GM12878 (cell line): ENCODE measurements around the gene GGT1. TPM values are rescaled to one million over a fixed set of nuclear protein-coding genes. Genes with fewer than 3 reads are reported as not detected.

ENCODE experiments used
- ATAC-seq: fragments of 200-7000 bp; cut with Tn5 transposase; 3 replicates; pipeline ENCODE4 v1.9.1; 2020; ENCODE audit warnings: mild to moderate bottlenecking, moderate library complexity
- BruUV-seq: library from RNA; stranded (reverse); fragments of 400-500 nt; replicated peaks from 2 replicates; lab custom pipeline; 2021; lab: Mats Ljungman, UMichigan
- CTCF ChIA-PET: fragments of 300-600 bp; sonication (Branson Sonifier 250); formaldehyde crosslinking; extraction: SDS; loops from one replicate; lab custom pipeline; 2021; ENCODE audit warnings: inconsistent platforms; lab: Yijun Ruan, JAX
- POLR2A ChIA-PET: fragments of 350-600 bp; formaldehyde crosslinking; extraction: SDS; loops from one replicate; lab custom pipeline; 2021; ENCODE audit warnings: inconsistent platforms; lab: Charles Lee
- RAD21 ChIA-PET: fragments of 300-600 bp; sonication (Branson Sonifier 250); formaldehyde crosslinking; loops from one replicate; lab custom pipeline; 2023; ENCODE audit warnings: antibody characterized with exemption; ENCODE audit not compliant: unreplicated experiment; lab: Charles Lee
- SMC1A ChIA-PET: fragments of 300-600 bp; sonication (Branson Sonifier 250); formaldehyde crosslinking; loops from one replicate; lab custom pipeline; 2023; ENCODE audit not compliant: unreplicated experiment, uncharacterized antibody; lab: Charles Lee
- DNase-seq: peaks from one replicate; pipeline ENCODE4 v3.0.0-alpha.2; 2011; ENCODE audit warnings: low read depth, low spot score
- FAIRE-seq: peaks from 3 replicates; lab custom pipeline; 2011; peaks lifted over from hg19 to GRCh38; lab: Jason Lieb, UNC
- H2AFZ ChIP-seq: 2 replicates; pipeline ENCODE4 v1.6.0; 2011; ENCODE audit warnings: low read depth, low read length, control low read depth; ENCODE audit not compliant: control insufficient read depth
- H3K27ac ChIP-seq: 2 replicates; pipeline ENCODE4 v1.5.1; 2011; ENCODE audit warnings: control low read depth; ENCODE audit not compliant: control insufficient read depth, insufficient read depth
- H3K27me3 ChIP-seq, 2 experiments: replicated peaks in 1 of 2; 2 replicates each; pipeline versions ENCODE4 v1.6.0 to v1.6.1; 2011; ENCODE audit warnings: low read length in 1 of 2; ENCODE audit not compliant: control insufficient read depth in 2 of 2, insufficient read depth in 2 of 2
- H3K36me3 ChIP-seq, 2 experiments: 2 replicates each; pipeline ENCODE4 v1.5.1; 2011; ENCODE audit warnings: low read length in 1 of 2; ENCODE audit not compliant: control insufficient read depth in 2 of 2, insufficient read depth in 2 of 2
- H3K4me1 ChIP-seq: 2 replicates; pipeline ENCODE4 v1.6.1; 2011; ENCODE audit warnings: mild to moderate bottlenecking, low read length, moderate library complexity, mixed read lengths; ENCODE audit not compliant: control insufficient read depth, insufficient read depth
- H3K4me2 ChIP-seq: 2 replicates; pipeline ENCODE4 v1.6.0; 2011; ENCODE audit warnings: control low read depth; ENCODE audit not compliant: control insufficient read depth, insufficient read depth
- H3K4me3 ChIP-seq: fragments of 200-600 bp; sonication (generic); 2 replicates; pipeline ENCODE4 v1.5.1; 2016
- H3K79me2 ChIP-seq: 2 replicates; pipeline ENCODE4 v1.6.0; 2011; ENCODE audit warnings: low read length; ENCODE audit not compliant: control insufficient read depth, insufficient read depth
- H3K9ac ChIP-seq: 2 replicates; pipeline ENCODE4 v1.8.0; 2011; ENCODE audit warnings: low read length, control low read depth, mixed read lengths; ENCODE audit not compliant: control insufficient read depth, insufficient read depth
- H3K9me3 ChIP-seq: replicated peaks from 3 replicates; pipeline ENCODE4 v1.5.1; 2011; ENCODE audit warnings: mild to moderate bottlenecking, low read length; ENCODE audit not compliant: control insufficient read depth, insufficient read depth
- H4K20me1 ChIP-seq: 2 replicates; pipeline ENCODE4 v1.6.0; 2011; ENCODE audit not compliant: control insufficient read depth, insufficient read depth
- BHLHE40 ChIP-seq, 2 experiments: fragments of 450-650 bp in 1 of 2; IDR thresholded peaks; 2 replicates each; pipeline ENCODE4 v1.6.1; 2011 to 2017; ENCODE audit warnings: low read depth in 2 of 2, borderline replicate concordance in 1 of 2, improper control_type of control experiment in 1 of 2, low read length in 1 of 2, mild to moderate bottlenecking in 1 of 2
- NFYB ChIP-seq: IDR thresholded peaks from 2 replicates; pipeline ENCODE4 v1.6.1; 2011; ENCODE audit warnings: low read depth, mild to moderate bottlenecking, low read length, improper control_type of control experiment, moderate library complexity; ENCODE audit not compliant: insufficient read depth
- NR2C2 ChIP-seq: IDR thresholded peaks from 2 replicates; pipeline ENCODE4 v1.6.1; 2011; ENCODE audit warnings: borderline replicate concordance, low read depth; ENCODE audit not compliant: control insufficient read depth, insufficient read length
- SMC3 ChIP-seq: IDR thresholded peaks from 2 replicates; pipeline ENCODE4 v1.6.1; 2011; ENCODE audit warnings: low read length, improper control_type of control experiment, borderline replicate concordance
- SUPT20H ChIP-seq: IDR thresholded peaks from 2 replicates; pipeline ENCODE4 v1.6.1; 2011; ENCODE audit warnings: low read depth, mild to moderate bottlenecking, low read length, moderate library complexity, borderline replicate concordance; ENCODE audit not compliant: control insufficient read depth
- ZSCAN29 ChIP-seq: fragments of 450-650 bp; IDR thresholded peaks from 2 replicates; pipeline ENCODE4 v1.6.1; 2017; ENCODE audit warnings: mild to moderate bottlenecking, moderate library complexity
- WGBS: methylation state at CpG from one replicate; pipeline ENCODE4 v1.1.6; 2016; ENCODE audit warnings: low lambda C conversion rate; ENCODE audit not compliant: insufficient replicate concordance, insufficient coverage; ENCODE audit errors: missing lambda C conversion rate; 5-methylcytosine and 5-hydroxymethylcytosine counted together
- in situ Hi-C: fragments of 300-500 bp; cut with MboI; formaldehyde crosslinking; loops from 9 replicates; pipeline ENCODE4 v1.14.3; 2018; ENCODE audit warnings: mixed read lengths
- intact Hi-C: fragments of 100-400 bp; cut with micrococcal nuclease; formaldehyde crosslinking; loops from one replicate; pipeline ENCODE4 v1.14.2; 2022; ENCODE audit not compliant: unreplicated experiment
- polyA plus RNA-seq, 11 experiments: library from polyadenylated mRNA; depleted of rRNA in 4 of 11; unstranded in 6 of 11; stranded (reverse) in 5 of 11; fragments of >200 nt; fragmentation: Nextera tagmentation in 4 of 11; fragmentation: Illumina TruSeq in 1 of 11; extraction: Ambion mirVana in 4 of 11; extraction: Trizol in 1 of 11; gene quantifications; 1 replicate in 1 of 11; 2 replicates in 10 of 11; pipeline versions ENCODE4 v1.2.1 to v1.2.3, GENCODE V29; 2011 to 2016; ENCODE audit warnings: inconsistent platforms in 2 of 11, missing spikeins in 2 of 11, low read depth in 1 of 11
- total RNA-seq, 4 experiments: library from RNA; depleted of rRNA in 3 of 4; stranded (reverse); fragments of >200 nt in 3 of 4; fragmentation: Illumina TruSeq in 1 of 4; extraction: Trizol in 1 of 4; gene quantifications; 2 replicates each; pipeline versions ENCODE4 v1.2.1 to v1.2.3, GENCODE V29; 2013 to 2021
- TF ChIP-seq, protein P1 (sequence below): IDR thresholded peaks from 2 replicates; pipeline ENCODE4 v1.6.1; 2011; ENCODE audit warnings: borderline replicate concordance, low read depth, mild to moderate bottlenecking, moderate library complexity, low read length; ENCODE audit not compliant: insufficient read depth, poor library complexity, severe bottlenecking
- TF ChIP-seq, protein P2 (sequence below): fragments of 450-650 bp; formaldehyde crosslinking; IDR thresholded peaks from 2 replicates; pipeline ENCODE4 v1.5.0; 2022; ENCODE audit warnings: mild to moderate bottlenecking, missing genetic modification characterization
- TF ChIP-seq, protein P3 (sequence below): fragments of 150-350 bp; IDR thresholded peaks from 2 replicates; pipeline ENCODE4 v1.6.1; 2016; ENCODE audit warnings: low read depth, low read length
- TF ChIP-seq, protein P4 (sequence below): IDR thresholded peaks from 2 replicates; pipeline ENCODE4 v1.6.1; 2012; ENCODE audit warnings: low read depth, low read length, improper control_type of control experiment
- TF ChIP-seq, protein P5 (sequence below): IDR thresholded peaks from 2 replicates; pipeline ENCODE4 v1.6.1; 2011; ENCODE audit warnings: low read depth, mild to moderate bottlenecking, low read length, moderate library complexity, borderline replicate concordance; ENCODE audit errors: extremely low read depth
- TF ChIP-seq, protein P6 (sequence below): fragments of 450-650 bp; IDR thresholded peaks from 2 replicates; pipeline ENCODE4 v1.6.1; 2017; ENCODE audit warnings: mild to moderate bottlenecking, low read depth, inconsistent platforms; ENCODE audit not compliant: poor library complexity, severe bottlenecking

Gene GGT1
- total and polyA plus RNA-seq, 10 of the 15 experiments (the other 5 are each of a cell fraction or from before 2014, with no cell fraction given), result 0.47 to 26.6 (median 9.1) TPM

DNA sequence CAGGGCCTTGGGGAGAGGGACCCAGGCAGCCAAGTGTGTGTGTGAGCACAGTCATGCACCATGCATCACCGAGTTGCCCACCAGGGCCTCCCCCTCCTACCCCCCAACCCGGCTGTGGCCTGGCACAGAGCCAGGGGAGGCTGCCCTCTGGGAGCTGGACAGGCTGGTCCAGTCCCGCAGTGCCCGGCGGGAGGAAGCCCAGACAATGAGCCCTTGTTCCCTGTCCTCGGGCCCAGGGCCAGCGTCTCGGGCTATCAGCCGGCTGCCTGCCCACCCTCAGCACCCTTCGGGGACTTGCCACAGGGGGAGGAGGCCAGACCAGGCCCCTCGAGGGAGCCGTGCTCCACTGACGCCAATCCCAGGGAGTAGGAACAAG, 14.6 kb upstream of the GGT1 start:
- intact Hi-C loops, result no loop called here
- 37% methylated on average over 13 of the region's 13 CpGs for WGBS
- no peaks in the 10 kb centered on the region for H3K9me3 ChIP-seq
- TF ChIP-seq ZSCAN29 (no peak), NR2C2 (no peak), NFYB (no peak), BHLHE40 (IDR thresholded peaks at IDR 0.05; ENCODE audit: borderline replicate concordance in 1 of 2, low read depth in 2 of 2, low read length in 1 of 2) (no peak), SUPT20H (no peak), SMC3 (no peak)
- TF ChIP-seq, protein P1, sequence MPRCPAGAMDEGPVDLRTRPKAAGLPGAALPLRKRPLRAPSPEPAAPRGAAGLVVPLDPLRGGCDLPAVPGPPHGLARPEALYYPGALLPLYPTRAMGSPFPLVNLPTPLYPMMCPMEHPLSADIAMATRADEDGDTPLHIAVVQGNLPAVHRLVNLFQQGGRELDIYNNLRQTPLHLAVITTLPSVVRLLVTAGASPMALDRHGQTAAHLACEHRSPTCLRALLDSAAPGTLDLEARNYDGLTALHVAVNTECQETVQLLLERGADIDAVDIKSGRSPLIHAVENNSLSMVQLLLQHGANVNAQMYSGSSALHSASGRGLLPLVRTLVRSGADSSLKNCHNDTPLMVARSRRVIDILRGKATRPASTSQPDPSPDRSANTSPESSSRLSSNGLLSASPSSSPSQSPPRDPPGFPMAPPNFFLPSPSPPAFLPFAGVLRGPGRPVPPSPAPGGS, result no peak
- TF ChIP-seq, protein P2, sequence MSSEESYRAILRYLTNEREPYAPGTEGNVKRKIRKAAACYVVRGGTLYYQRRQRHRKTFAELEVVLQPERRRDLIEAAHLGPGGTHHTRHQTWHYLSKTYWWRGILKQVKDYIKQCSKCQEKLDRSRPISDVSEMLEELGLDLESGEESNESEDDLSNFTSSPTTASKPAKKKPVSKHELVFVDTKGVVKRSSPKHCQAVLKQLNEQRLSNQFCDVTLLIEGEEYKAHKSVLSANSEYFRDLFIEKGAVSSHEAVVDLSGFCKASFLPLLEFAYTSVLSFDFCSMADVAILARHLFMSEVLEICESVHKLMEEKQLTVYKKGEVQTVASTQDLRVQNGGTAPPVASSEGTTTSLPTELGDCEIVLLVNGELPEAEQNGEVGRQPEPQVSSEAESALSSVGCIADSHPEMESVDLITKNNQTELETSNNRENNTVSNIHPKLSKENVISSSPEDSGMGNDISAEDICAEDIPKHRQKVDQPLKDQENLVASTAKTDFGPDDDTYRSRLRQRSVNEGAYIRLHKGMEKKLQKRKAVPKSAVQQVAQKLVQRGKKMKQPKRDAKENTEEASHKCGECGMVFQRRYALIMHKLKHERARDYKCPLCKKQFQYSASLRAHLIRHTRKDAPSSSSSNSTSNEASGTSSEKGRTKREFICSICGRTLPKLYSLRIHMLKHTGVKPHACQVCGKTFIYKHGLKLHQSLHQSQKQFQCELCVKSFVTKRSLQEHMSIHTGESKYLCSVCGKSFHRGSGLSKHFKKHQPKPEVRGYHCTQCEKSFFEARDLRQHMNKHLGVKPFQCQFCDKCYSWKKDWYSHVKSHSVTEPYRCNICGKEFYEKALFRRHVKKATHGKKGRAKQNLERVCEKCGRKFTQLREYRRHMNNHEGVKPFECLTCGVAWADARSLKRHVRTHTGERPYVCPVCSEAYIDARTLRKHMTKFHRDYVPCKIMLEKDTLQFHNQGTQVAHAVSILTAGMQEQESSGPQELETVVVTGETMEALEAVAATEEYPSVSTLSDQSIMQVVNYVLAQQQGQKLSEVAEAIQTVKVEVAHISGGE (CRISPR knock-in tag), result no peak
- TF ChIP-seq, protein P3, sequence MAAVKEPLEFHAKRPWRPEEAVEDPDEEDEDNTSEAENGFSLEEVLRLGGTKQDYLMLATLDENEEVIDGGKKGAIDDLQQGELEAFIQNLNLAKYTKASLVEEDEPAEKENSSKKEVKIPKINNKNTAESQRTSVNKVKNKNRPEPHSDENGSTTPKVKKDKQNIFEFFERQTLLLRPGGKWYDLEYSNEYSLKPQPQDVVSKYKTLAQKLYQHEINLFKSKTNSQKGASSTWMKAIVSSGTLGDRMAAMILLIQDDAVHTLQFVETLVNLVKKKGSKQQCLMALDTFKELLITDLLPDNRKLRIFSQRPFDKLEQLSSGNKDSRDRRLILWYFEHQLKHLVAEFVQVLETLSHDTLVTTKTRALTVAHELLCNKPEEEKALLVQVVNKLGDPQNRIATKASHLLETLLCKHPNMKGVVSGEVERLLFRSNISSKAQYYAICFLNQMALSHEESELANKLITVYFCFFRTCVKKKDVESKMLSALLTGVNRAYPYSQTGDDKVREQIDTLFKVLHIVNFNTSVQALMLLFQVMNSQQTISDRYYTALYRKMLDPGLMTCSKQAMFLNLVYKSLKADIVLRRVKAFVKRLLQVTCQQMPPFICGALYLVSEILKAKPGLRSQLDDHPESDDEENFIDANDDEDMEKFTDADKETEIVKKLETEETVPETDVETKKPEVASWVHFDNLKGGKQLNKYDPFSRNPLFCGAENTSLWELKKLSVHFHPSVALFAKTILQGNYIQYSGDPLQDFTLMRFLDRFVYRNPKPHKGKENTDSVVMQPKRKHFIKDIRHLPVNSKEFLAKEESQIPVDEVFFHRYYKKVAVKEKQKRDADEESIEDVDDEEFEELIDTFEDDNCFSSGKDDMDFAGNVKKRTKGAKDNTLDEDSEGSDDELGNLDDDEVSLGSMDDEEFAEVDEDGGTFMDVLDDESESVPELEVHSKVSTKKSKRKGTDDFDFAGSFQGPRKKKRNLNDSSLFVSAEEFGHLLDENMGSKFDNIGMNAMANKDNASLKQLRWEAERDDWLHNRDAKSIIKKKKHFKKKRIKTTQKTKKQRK, result no peak
- TF ChIP-seq, protein P4, sequence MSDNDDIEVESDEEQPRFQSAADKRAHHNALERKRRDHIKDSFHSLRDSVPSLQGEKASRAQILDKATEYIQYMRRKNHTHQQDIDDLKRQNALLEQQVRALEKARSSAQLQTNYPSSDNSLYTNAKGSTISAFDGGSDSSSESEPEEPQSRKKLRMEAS, result no peak
- TF ChIP-seq, protein P5, sequence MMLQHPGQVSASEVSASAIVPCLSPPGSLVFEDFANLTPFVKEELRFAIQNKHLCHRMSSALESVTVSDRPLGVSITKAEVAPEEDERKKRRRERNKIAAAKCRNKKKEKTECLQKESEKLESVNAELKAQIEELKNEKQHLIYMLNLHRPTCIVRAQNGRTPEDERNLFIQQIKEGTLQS, result no peak
- TF ChIP-seq, protein P6, sequence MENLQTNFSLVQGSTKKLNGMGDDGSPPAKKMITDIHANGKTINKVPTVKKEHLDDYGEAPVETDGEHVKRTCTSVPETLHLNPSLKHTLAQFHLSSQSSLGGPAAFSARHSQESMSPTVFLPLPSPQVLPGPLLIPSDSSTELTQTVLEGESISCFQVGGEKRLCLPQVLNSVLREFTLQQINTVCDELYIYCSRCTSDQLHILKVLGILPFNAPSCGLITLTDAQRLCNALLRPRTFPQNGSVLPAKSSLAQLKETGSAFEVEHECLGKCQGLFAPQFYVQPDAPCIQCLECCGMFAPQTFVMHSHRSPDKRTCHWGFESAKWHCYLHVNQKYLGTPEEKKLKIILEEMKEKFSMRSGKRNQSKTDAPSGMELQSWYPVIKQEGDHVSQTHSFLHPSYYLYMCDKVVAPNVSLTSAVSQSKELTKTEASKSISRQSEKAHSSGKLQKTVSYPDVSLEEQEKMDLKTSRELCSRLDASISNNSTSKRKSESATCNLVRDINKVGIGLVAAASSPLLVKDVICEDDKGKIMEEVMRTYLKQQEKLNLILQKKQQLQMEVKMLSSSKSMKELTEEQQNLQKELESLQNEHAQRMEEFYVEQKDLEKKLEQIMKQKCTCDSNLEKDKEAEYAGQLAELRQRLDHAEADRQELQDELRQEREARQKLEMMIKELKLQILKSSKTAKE, result no peak

More for the DNA sequence above, 14.6 kb upstream of the GGT1 start:
- SMC1A ChIA-PET, result no interaction called here
- no peaks in the 10 kb centered on the region for H3K27me3 ChIP-seq
- H3K4me3 ChIP-seq, result no peak overlapping the region
- POLR2A ChIA-PET, result no interaction called here
- CTCF ChIA-PET, result no interaction called here
- no peak overlapping the region for H2AFZ ChIP-seq
- in situ Hi-C loops, result no loop called here
- no peak overlapping the region for H3K27ac ChIP-seq
- BruUV-seq, result no TSS peak
- H3K36me3 ChIP-seq, result no peaks in the 10 kb centered on the region
- no peak for FAIRE-seq
- RAD21 ChIA-PET, result no interaction called here
- no peak overlapping the region for H3K4me2 ChIP-seq
- no peaks in the 10 kb centered on the region for H3K79me2 ChIP-seq
- no peaks in the 10 kb centered on the region for H3K4me1 ChIP-seq
- H4K20me1 ChIP-seq, result no peaks in the 10 kb centered on the region
- H3K9ac ChIP-seq, result no peak overlapping the region
- no peak for DNase-seq
- ATAC-seq, result no peak
